DOHH2 (cell line): Measurements from ENCODE around the gene ZNF662.

Source experiments
- H3F3A ChIP-seq: fragments of 200-600 bp; sonication (generic), shearing (Covaris generic); 2 replicates; pipeline ENCODE4 v1.6.0; 2016; ENCODE audit warnings: antibody characterized with exemption, mild to moderate bottlenecking; ENCODE audit not compliant: control insufficient read depth, insufficient read depth
- H3K27ac ChIP-seq: fragments of 200-600 bp; sonication (generic); 2 replicates; pipeline ENCODE4 v1.5.1; 2014; ENCODE audit warnings: low read depth, mild to moderate bottlenecking, low read length, moderate library complexity
- H3K27me3 ChIP-seq: fragments of 200-600 bp; sonication (generic); 2 replicates; pipeline ENCODE4 v1.6.1; 2014; ENCODE audit warnings: mild to moderate bottlenecking, low read length, mixed read lengths; ENCODE audit not compliant: control insufficient read depth
- H3K36me3 ChIP-seq: fragments of 200-600 bp; sonication (generic); 2 replicates; pipeline ENCODE4 v1.6.1; 2014; ENCODE audit warnings: mild to moderate bottlenecking, low read length, moderate library complexity, mixed read lengths; ENCODE audit not compliant: control insufficient read depth
- H3K4me1 ChIP-seq: fragments of 200-600 bp; sonication (generic); 2 replicates; pipeline ENCODE4 v1.6.1; 2014; ENCODE audit warnings: mild to moderate bottlenecking, low read length, mixed read lengths; ENCODE audit not compliant: control insufficient read depth
- H3K4me2 ChIP-seq: fragments of 200-600 bp; sonication (generic); 2 replicates; pipeline ENCODE4 v1.6.0; 2014; ENCODE audit warnings: mild to moderate bottlenecking, low read length, moderate library complexity
- H3K4me3 ChIP-seq: fragments of 200-600 bp; sonication (generic); 2 replicates; pipeline ENCODE4 v1.5.1; 2014; ENCODE audit warnings: mild to moderate bottlenecking, low read length, mixed read lengths
- H3K79me2 ChIP-seq: fragments of 200-600 bp; sonication (generic); 2 replicates; pipeline ENCODE4 v1.6.1; 2014; ENCODE audit warnings: mild to moderate bottlenecking, low read length, mixed read lengths; ENCODE audit not compliant: control insufficient read depth
- H3K9me2 ChIP-seq: fragments of 200-600 bp; sonication (generic); replicated peaks from 2 replicates; pipeline ENCODE4 v1.6.1; 2014; ENCODE audit warnings: mild to moderate bottlenecking, low read length, mixed read lengths; ENCODE audit not compliant: control insufficient read depth
- H3K9me3 ChIP-seq: fragments of 200-600 bp; sonication (generic); 2 replicates; pipeline ENCODE4 v1.6.1; 2014; ENCODE audit warnings: antibody characterized with exemption, low read length, mixed read lengths; ENCODE audit not compliant: control insufficient read depth, insufficient read depth
- H4K20me1 ChIP-seq: fragments of 200-600 bp; sonication (generic); 2 replicates; pipeline ENCODE4 v1.6.0; 2014; ENCODE audit warnings: low read depth, mild to moderate bottlenecking, antibody characterized with exemption, low read length, moderate library complexity; ENCODE audit not compliant: control insufficient read depth, insufficient read depth
- CTCF ChIP-seq: fragments of 200-600 bp; sonication (generic); IDR thresholded peaks from one replicate; pipeline ENCODE4 v1.5.1; 2014; ENCODE audit warnings: antibody characterized with exemption, mild to moderate bottlenecking, low read depth, low read length; ENCODE audit not compliant: poor library complexity, severe bottlenecking
- EZH2phosphoT487 ChIP-seq: fragments of 200-600 bp; sonication (generic); IDR thresholded peaks from 2 replicates; pipeline ENCODE4 v1.6.1; 2017; ENCODE audit warnings: borderline replicate concordance, mild to moderate bottlenecking, antibody characterized with exemption, low read length, moderate library complexity, mixed read lengths

Gene ZNF662

GRCh38 chr3:42911551-42911950 lies 5.6 kb downstream of the ZNF662 start:
- Histone ChIP-seq H3K4me2 (no peak overlapping the region), H3K4me3 (no peak overlapping the region), H3K4me1 (no peaks in the 10 kb centered on the region), H3F3A (no peaks in the 10 kb centered on the region), H3K9me3 (peaks cover 18% of the 10 kb centered on the region; the same call in 1 of the 2 replicates), H4K20me1 (no peaks in the 10 kb centered on the region), H3K27me3 (no peaks in the 10 kb centered on the region), H3K9me2 (no peaks in the 10 kb centered on the region), H3K36me3 (no peaks in the 10 kb centered on the region), H3K79me2 (no peaks in the 10 kb centered on the region), H3K27ac (no peak overlapping the region)
- TF ChIP-seq CTCF (no peak), EZH2phosphoT487 (no peak)

- no peaks in the 10 kb centered on the region for H3F3A ChIP-seq
- H3K79me2 ChIP-seq, result no peaks in the 10 kb centered on the region
- H3K4me1 ChIP-seq, result no peaks in the 10 kb centered on the region
- TF ChIP-seq EZH2phosphoT487 (no peak), CTCF (no peak)
- H3K27me3 ChIP-seq, result no peaks in the 10 kb centered on the region
- no peak overlapping the region for H3K4me3 ChIP-seq
- H3K4me2 ChIP-seq, result no peak overlapping the region
- peaks cover 21% of the 10 kb centered on the region; the same call in 1 of the 2 replicates for H3K9me3 ChIP-seq
- no peaks in the 10 kb centered on the region for H4K20me1 ChIP-seq
- H3K9me2 ChIP-seq, result no peaks in the 10 kb centered on the region
- no peak overlapping the region for H3K27ac ChIP-seq
- H3K36me3 ChIP-seq, result no peaks in the 10 kb centered on the region
Measured at GRCh38 chr3:42914771-42915515, 9.0 kb downstream of the ZNF662 start.

- Histone ChIP-seq H3K9me3 (peaks cover 4% of the 10 kb centered on the region; the same call in 1 of the 2 replicates), H3F3A (no peaks in the 10 kb centered on the region), H3K27me3 (no peaks in the 10 kb centered on the region), H3K4me1 (no peaks in the 10 kb centered on the region), H3K4me3 (no peak overlapping the region), H3K36me3 (no peaks in the 10 kb centered on the region), H3K4me2 (no peak overlapping the region), H4K20me1 (no peaks in the 10 kb centered on the region), H3K9me2 (no peaks in the 10 kb centered on the region), H3K79me2 (no peaks in the 10 kb centered on the region), H3K27ac (no peak overlapping the region)
- TF ChIP-seq CTCF, result no peak
- TF ChIP-seq EZH2phosphoT487, result no peak
Measured at GRCh38 chr3:42923606-42924005, 17.7 kb downstream of the ZNF662 start.
